SK-N-SH treated with all-trans-retinoic acid at 6 μM for 48 hours (cell line): Measurements from ENCODE around the gene PRKCE.

ENCODE experiments used
- BACH2 ChIP-seq: fragments of 250-450 bp; sonication (Bioruptor Pico); IDR thresholded peaks from 2 replicates; pipeline ENCODE4 v1.9.0; 2021; ENCODE audit warnings: mild to moderate bottlenecking, borderline replicate concordance
- CSDC2 ChIP-seq: fragments of 250-450 bp; sonication (Bioruptor Pico); IDR thresholded peaks from 2 replicates; pipeline ENCODE4 v1.5.0; 2020; ENCODE audit warnings: mild to moderate bottlenecking, moderate library complexity
- ESRRG ChIP-seq: fragments of 250-450 bp; sonication (Bioruptor Pico); IDR thresholded peaks from 2 replicates; pipeline ENCODE4 v1.6.1; 2021; ENCODE audit warnings: mild to moderate bottlenecking
- GLIS3 ChIP-seq: fragments of 250-450 bp; sonication (Bioruptor Pico); IDR thresholded peaks from 2 replicates; pipeline ENCODE4 v1.5.0; 2020; ENCODE audit warnings: mild to moderate bottlenecking, moderate library complexity
- RARB ChIP-seq: fragments of 250-450 bp; sonication (Bioruptor Pico); IDR thresholded peaks from 2 replicates; pipeline ENCODE4 v1.8.0; 2021; ENCODE audit warnings: mild to moderate bottlenecking, moderate library complexity
- SNAI2 ChIP-seq: fragments of 250-450 bp; sonication (Bioruptor Pico); IDR thresholded peaks from 2 replicates; pipeline ENCODE4 v1.5.0; 2020; ENCODE audit warnings: mild to moderate bottlenecking, moderate library complexity
- TOX ChIP-seq: fragments of 250-450 bp; sonication (Bioruptor Pico); IDR thresholded peaks from 2 replicates; pipeline ENCODE4 v1.8.0; 2021; ENCODE audit warnings: mild to moderate bottlenecking, moderate library complexity, borderline replicate concordance
- ZC3H10 ChIP-seq: fragments of 250-450 bp; sonication (Bioruptor Pico); IDR thresholded peaks from 2 replicates; pipeline ENCODE4 v1.5.1; 2021; ENCODE audit warnings: mild to moderate bottlenecking, moderate library complexity
- ZFP30 ChIP-seq: fragments of 450-650 bp; formaldehyde crosslinking; IDR thresholded peaks from 2 replicates; pipeline ENCODE4 v1.5.0; 2022; ENCODE audit warnings: mild to moderate bottlenecking, moderate library complexity
- ZNF8 ChIP-seq: fragments of 450-650 bp; formaldehyde crosslinking; IDR thresholded peaks from 2 replicates; pipeline ENCODE4 v1.5.0; 2020; ENCODE audit warnings: mild to moderate bottlenecking, moderate library complexity
- TF ChIP-seq, protein P1 (sequence below): fragments of 250-450 bp; sonication (Bioruptor Pico); IDR thresholded peaks from 2 replicates; pipeline ENCODE4 v1.8.0; 2020; ENCODE audit warnings: mild to moderate bottlenecking, moderate library complexity, borderline replicate concordance
- TF ChIP-seq, protein P2 (sequence below): fragments of 250-450 bp; sonication (Bioruptor Pico); IDR thresholded peaks from 2 replicates; pipeline ENCODE4 v1.5.0; 2020; ENCODE audit warnings: mild to moderate bottlenecking, moderate library complexity
- TF ChIP-seq, protein P3 (sequence below): fragments of 250-450 bp; sonication (Bioruptor Pico); IDR thresholded peaks from 2 replicates; pipeline ENCODE4 v1.5.1; 2021; ENCODE audit warnings: mild to moderate bottlenecking, moderate library complexity

DNA sequence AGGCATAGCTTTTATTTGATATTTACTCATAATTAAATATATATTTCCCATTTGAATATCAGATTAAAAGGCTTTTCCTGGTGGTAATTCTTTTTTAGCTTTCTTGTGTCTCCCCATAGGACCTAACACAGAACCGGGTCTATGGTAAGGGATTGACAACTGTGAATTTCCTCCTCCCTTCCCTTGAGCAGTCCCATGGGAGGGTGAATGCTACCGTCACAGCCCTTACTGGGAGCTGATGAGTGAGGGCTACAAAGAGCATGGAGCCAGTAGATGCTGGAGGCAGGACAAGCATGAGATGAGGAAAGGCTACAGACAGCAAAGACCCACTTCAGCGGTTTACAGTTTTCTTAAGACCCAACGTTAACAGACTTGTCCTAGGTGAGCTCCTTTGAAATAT is 475.1 kb downstream of the PRKCE start:
- no peak for TF ChIP-seq ZNF8 (CRISPR knock-in tag)
- no peak for TF ChIP-seq RARB (CRISPR knock-in tag)
- TF ChIP-seq SNAI2 (CRISPR knock-in tag): no peak
- no peak for TF ChIP-seq CSDC2
- TF ChIP-seq TOX (CRISPR knock-in tag): no peak
- TF ChIP-seq, protein P1, sequence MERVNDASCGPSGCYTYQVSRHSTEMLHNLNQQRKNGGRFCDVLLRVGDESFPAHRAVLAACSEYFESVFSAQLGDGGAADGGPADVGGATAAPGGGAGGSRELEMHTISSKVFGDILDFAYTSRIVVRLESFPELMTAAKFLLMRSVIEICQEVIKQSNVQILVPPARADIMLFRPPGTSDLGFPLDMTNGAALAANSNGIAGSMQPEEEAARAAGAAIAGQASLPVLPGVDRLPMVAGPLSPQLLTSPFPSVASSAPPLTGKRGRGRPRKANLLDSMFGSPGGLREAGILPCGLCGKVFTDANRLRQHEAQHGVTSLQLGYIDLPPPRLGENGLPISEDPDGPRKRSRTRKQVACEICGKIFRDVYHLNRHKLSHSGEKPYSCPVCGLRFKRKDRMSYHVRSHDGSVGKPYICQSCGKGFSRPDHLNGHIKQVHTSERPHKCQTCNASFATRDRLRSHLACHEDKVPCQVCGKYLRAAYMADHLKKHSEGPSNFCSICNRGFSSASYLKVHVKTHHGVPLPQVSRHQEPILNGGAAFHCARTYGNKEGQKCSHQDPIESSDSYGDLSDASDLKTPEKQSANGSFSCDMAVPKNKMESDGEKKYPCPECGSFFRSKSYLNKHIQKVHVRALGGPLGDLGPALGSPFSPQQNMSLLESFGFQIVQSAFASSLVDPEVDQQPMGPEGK: no peak
- TF ChIP-seq ZC3H10 (CRISPR knock-in tag): no peak
- no peak for TF ChIP-seq ESRRG
- no peak for TF ChIP-seq BACH2 (CRISPR knock-in tag)
- TF ChIP-seq GLIS3 (CRISPR knock-in tag): no peak
- TF ChIP-seq, protein P2, sequence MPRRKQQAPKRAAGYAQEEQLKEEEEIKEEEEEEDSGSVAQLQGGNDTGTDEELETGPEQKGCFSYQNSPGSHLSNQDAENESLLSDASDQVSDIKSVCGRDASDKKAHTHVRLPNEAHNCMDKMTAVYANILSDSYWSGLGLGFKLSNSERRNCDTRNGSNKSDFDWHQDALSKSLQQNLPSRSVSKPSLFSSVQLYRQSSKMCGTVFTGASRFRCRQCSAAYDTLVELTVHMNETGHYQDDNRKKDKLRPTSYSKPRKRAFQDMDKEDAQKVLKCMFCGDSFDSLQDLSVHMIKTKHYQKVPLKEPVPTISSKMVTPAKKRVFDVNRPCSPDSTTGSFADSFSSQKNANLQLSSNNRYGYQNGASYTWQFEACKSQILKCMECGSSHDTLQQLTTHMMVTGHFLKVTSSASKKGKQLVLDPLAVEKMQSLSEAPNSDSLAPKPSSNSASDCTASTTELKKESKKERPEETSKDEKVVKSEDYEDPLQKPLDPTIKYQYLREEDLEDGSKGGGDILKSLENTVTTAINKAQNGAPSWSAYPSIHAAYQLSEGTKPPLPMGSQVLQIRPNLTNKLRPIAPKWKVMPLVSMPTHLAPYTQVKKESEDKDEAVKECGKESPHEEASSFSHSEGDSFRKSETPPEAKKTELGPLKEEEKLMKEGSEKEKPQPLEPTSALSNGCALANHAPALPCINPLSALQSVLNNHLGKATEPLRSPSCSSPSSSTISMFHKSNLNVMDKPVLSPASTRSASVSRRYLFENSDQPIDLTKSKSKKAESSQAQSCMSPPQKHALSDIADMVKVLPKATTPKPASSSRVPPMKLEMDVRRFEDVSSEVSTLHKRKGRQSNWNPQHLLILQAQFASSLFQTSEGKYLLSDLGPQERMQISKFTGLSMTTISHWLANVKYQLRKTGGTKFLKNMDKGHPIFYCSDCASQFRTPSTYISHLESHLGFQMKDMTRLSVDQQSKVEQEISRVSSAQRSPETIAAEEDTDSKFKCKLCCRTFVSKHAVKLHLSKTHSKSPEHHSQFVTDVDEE (CRISPR knock-in tag): no peak
- TF ChIP-seq ZFP30: no peak
- TF ChIP-seq, protein P3, sequence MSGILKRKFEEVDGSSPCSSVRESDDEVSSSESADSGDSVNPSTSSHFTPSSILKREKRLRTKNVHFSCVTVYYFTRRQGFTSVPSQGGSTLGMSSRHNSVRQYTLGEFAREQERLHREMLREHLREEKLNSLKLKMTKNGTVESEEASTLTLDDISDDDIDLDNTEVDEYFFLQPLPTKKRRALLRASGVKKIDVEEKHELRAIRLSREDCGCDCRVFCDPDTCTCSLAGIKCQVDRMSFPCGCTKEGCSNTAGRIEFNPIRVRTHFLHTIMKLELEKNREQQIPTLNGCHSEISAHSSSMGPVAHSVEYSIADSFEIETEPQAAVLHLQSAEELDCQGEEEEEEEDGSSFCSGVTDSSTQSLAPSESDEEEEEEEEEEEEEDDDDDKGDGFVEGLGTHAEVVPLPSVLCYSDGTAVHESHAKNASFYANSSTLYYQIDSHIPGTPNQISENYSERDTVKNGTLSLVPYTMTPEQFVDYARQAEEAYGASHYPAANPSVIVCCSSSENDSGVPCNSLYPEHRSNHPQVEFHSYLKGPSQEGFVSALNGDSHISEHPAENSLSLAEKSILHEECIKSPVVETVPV (CRISPR knock-in tag): no peak
